K562 (cell line): ENCODE data around the gene ANAPC16. TPM values are rescaled to one million over a fixed set of nuclear protein-coding genes. Genes with fewer than 3 reads are reported as not detected.
A peak's percentile ranks its signal among the peaks of the same experiment; 100 is the strongest.

Source experiments
- AFF1 ChIP-seq, 2 experiments: fragments of 450-650 bp; IDR thresholded peaks; 2 replicates each; pipeline ENCODE4 v1.6.1; 2018; ENCODE audit warnings: mild to moderate bottlenecking in 2 of 2, low read depth in 1 of 2; ENCODE audit not compliant: partially characterized antibody in 2 of 2
- XRCC4 ChIP-seq: IDR thresholded peaks from one replicate; pipeline ENCODE4 v1.6.1; 2011; ENCODE audit not compliant: insufficient read depth, insufficient read length; ENCODE audit errors: extremely low read depth
- polyA plus RNA-seq, 8 experiments: library from polyadenylated mRNA; depleted of rRNA in 4 of 8; stranded (reverse) in 5 of 8; unstranded in 3 of 8; fragments of >200 nt; fragmentation: Nextera tagmentation in 2 of 8; fragmentation: Illumina TruSeq in 1 of 8; extraction: Ambion mirVana in 2 of 8; extraction: Trizol in 1 of 8; gene quantifications; 2 replicates each; pipeline versions ENCODE4 v1.2.1 to v1.2.3, GENCODE V29; 2011 to 2014; ENCODE audit warnings: inconsistent platforms in 1 of 8, missing spikeins in 1 of 8
- total RNA-seq, 7 experiments: library from RNA; depleted of rRNA in 6 of 7; stranded (reverse); fragments of >200 nt in 6 of 7; fragmentation: Illumina TruSeq in 2 of 7; extraction: Trizol in 2 of 7; gene quantifications; 2 replicates each; pipeline versions ENCODE4 v1.2.1 to v1.2.3, GENCODE V29; 2011 to 2021; ENCODE audit warnings: low replicate concordance in 1 of 7
- TF ChIP-seq, protein P1 (sequence below), 2 experiments: fragments of 450-650 bp in 1 of 2; sonication (generic) in 1 of 2; formaldehyde crosslinking in 1 of 2; IDR thresholded peaks; 2 replicates each; pipeline versions ENCODE4 v1.7.1 to v1.9.0; 2016 to 2022; ENCODE audit warnings: inconsistent platforms in 1 of 2, mild to moderate bottlenecking in 1 of 2, missing genetic modification reagents in 1 of 2

ANAPC16 gene
- total and polyA plus RNA-seq, 9 of the 15 experiments (the other 6 are each of a cell fraction or from before 2014, with no cell fraction given), result 42.6 to 208 (median 108) TPM

DNA sequence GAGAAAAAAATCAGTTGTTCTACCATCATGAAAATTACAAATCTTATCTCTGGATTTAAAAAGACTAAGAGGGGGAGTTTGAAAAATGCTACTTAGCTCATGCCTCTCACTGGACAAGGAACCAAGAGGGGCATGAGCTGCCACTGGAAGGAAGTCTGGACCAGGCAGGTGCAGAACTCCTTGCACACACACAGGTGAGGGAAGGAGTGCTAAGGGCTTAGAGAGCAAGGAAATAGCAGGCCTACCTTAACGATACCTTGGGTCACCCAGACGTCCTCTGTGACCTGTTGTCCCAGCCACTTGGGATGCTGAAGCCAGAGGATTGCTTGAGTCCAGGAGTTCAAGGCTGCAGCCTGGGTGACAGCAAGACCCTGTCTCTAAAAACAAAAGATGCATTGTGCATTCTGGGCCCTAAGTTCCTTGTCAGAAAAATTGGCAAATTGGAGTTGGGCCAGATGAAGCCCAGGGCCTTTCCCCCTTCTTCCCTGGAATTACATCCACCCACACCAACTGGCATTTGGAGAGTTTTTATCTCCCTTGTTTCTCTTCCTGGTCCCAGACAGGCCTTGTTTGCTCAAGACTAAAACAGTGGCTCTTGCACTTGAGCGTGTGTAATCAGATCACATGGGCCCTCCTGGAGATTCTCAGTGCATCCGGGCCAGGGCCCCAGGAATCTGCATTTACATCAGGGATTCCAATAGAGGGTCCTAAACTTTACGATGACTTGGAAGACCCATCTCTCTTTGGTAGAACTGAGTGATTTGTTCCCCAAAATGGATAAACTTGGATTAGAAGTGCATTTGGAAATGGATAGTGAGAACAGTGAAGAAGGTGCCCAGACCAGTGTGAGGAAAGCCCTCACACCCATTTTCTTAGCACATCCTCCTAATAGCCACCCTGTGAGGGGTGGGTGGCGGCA is 60.9 kb downstream of the ANAPC16 start (continued):
- TF ChIP-seq, protein P1, sequence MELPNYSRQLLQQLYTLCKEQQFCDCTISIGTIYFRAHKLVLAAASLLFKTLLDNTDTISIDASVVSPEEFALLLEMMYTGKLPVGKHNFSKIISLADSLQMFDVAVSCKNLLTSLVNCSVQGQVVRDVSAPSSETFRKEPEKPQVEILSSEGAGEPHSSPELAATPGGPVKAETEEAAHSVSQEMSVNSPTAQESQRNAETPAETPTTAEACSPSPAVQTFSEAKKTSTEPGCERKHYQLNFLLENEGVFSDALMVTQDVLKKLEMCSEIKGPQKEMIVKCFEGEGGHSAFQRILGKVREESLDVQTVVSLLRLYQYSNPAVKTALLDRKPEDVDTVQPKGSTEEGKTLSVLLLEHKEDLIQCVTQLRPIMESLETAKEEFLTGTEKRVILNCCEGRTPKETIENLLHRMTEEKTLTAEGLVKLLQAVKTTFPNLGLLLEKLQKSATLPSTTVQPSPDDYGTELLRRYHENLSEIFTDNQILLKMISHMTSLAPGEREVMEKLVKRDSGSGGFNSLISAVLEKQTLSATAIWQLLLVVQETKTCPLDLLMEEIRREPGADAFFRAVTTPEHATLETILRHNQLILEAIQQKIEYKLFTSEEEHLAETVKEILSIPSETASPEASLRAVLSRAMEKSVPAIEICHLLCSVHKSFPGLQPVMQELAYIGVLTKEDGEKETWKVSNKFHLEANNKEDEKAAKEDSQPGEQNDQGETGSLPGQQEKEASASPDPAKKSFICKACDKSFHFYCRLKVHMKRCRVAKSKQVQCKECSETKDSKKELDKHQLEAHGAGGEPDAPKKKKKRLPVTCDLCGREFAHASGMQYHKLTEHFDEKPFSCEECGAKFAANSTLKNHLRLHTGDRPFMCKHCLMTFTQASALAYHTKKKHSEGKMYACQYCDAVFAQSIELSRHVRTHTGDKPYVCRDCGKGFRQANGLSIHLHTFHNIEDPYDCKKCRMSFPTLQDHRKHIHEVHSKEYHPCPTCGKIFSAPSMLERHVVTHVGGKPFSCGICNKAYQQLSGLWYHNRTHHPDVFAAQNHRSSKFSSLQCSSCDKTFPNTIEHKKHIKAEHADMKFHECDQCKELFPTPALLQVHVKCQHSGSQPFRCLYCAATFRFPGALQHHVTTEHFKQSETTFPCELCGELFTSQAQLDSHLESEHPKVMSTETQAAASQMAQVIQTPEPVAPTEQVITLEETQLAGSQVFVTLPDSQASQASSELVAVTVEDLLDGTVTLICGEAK (IDR thresholded peaks at IDR 0.05), result no peak
- TF ChIP-seq, protein P1 (CRISPR knock-in tag; IDR thresholded peaks at IDR 0.05), result no peak
- peak; percentile 77 to 89 for TF ChIP-seq AFF1 (IDR thresholded peaks at IDR 0.05; ENCODE audit: low read depth in 1 of 2, partially characterized antibody in 2 of 2)
- no peak for TF ChIP-seq XRCC4
